Vagina (tissue), 2 donors: ENCODE results near the gene SMAD5. TPM values are rescaled to one million over a fixed set of nuclear protein-coding genes. Genes with fewer than 3 reads are reported as not detected.

ENCODE experiments used
- DNase-seq, 2 donors: peaks; one replicate each; pipeline ENCODE4 v3.0.0-alpha.2; 2017; ENCODE audit errors: extremely low spot score in 2 of 2
- H3K27ac ChIP-seq: fragments of 200-600 bp; sonication (generic); one replicate; pipeline ENCODE4 v1.5.1; 2019
- H3K27me3 ChIP-seq: fragments of 200-600 bp; sonication (generic); one replicate; pipeline ENCODE4 v1.5.1; 2019
- H3K36me3 ChIP-seq, 2 donors: fragments of 200-600 bp; sonication (generic); one replicate each; pipeline ENCODE4 v1.5.1; 2017 to 2019
- H3K4me1 ChIP-seq: fragments of 200-600 bp; sonication (generic); one replicate; pipeline ENCODE4 v1.5.1; 2019
- H3K4me3 ChIP-seq, 2 donors: fragments of 200-600 bp; sonication (generic); 1 replicate in 1 of 2; 2 replicates in 1 of 2; pipeline ENCODE4 v1.5.1; 2016 to 2019
- H3K9me3 ChIP-seq: fragments of 200-600 bp; sonication (generic); one replicate; pipeline ENCODE4 v1.5.1; 2019
- POLR2A ChIP-seq, 2 donors: fragments of 450-650 bp; IDR thresholded peaks; one replicate each; pipeline ENCODE4 v1.6.1; 2017; ENCODE audit warnings: antibody characterized with exemption in 2 of 2, mild to moderate bottlenecking in 2 of 2, moderate library complexity in 2 of 2
- POLR2AphosphoS5 ChIP-seq, 2 donors: sonication (generic); formaldehyde crosslinking; IDR thresholded peaks; one replicate each; pipeline ENCODE4 v1.9.0; 2017; ENCODE audit warnings: antibody characterized with exemption in 2 of 2, mild to moderate bottlenecking in 2 of 2, low read depth in 1 of 2; ENCODE audit not compliant: insufficient read depth in 1 of 2
- intact Hi-C: fragments of 100-400 bp; cut with DNase I; formaldehyde crosslinking; loops from one replicate; pipeline ENCODE4 v1.15.1; 2023
- small RNA-seq: library from RNA; depleted of rRNA; stranded (forward); fragments of <200 nt; gene quantifications from one replicate; pipeline ENCODE3, GENCODE V24; 2016
- total RNA-seq: library from RNA; depleted of rRNA; stranded (reverse); fragments of >200 nt; gene quantifications from one replicate; pipeline ENCODE4 v1.2.3, GENCODE V29; 2016
- TF ChIP-seq, protein P1 (sequence below), 3 experiments: fragments of 450-650 bp in 2 of 3; fragments of 200-600 bp in 1 of 3; sonication (generic) in 1 of 3; IDR thresholded peaks; one replicate each; pipeline ENCODE4 v1.5.1; 2017 to 2019; ENCODE audit warnings: antibody characterized with exemption in 3 of 3, mild to moderate bottlenecking in 2 of 3, moderate library complexity in 2 of 3

Gene SMAD5
- total RNA-seq, 1 donor from 2014 or later, result 40.0 TPM

DNA sequence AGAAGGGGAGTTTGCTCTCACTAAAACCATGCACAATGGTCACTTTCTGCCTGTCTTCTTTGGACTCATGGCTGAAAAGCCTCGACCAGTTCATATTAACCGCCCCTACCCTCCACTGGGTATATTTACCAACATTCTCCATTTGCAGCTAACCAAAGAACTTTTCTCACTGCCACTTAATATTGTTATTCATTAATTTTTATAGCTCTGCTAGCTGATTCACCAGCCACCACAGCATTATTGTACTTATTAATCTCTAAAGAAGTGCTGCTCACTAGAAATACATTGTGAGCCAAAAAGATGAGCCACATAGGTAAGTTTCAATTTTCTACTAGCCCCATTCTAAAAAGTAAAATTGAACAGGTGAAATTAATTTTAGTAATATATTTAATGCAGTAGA is 93.8 kb downstream of the SMAD5 start:
- no peaks in the 10 kb centered on the region for H3K9me3 ChIP-seq
- no peaks in the 10 kb centered on the region for H3K27me3 ChIP-seq
- intact Hi-C loops, result no loop called here
- TF ChIP-seq POLR2AphosphoS5 (IDR thresholded peaks at IDR 0.05; ENCODE audit: insufficient read depth in 1 of 2, low read depth in 1 of 2), result no peak
- TF ChIP-seq, protein P1, sequence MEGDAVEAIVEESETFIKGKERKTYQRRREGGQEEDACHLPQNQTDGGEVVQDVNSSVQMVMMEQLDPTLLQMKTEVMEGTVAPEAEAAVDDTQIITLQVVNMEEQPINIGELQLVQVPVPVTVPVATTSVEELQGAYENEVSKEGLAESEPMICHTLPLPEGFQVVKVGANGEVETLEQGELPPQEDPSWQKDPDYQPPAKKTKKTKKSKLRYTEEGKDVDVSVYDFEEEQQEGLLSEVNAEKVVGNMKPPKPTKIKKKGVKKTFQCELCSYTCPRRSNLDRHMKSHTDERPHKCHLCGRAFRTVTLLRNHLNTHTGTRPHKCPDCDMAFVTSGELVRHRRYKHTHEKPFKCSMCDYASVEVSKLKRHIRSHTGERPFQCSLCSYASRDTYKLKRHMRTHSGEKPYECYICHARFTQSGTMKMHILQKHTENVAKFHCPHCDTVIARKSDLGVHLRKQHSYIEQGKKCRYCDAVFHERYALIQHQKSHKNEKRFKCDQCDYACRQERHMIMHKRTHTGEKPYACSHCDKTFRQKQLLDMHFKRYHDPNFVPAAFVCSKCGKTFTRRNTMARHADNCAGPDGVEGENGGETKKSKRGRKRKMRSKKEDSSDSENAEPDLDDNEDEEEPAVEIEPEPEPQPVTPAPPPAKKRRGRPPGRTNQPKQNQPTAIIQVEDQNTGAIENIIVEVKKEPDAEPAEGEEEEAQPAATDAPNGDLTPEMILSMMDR (IDR thresholded peaks at IDR 0.05), result no peak
- TF ChIP-seq POLR2A (IDR thresholded peaks at IDR 0.05), result no peak
- no peak for DNase-seq
- H3K4me1 ChIP-seq, result no peaks in the 10 kb centered on the region
- no peak overlapping the region for H3K27ac ChIP-seq
- H3K36me3 ChIP-seq, result no peaks in the 10 kb centered on the region
- no peak overlapping the region for H3K4me3 ChIP-seq

GRCh38 chr5:136228136-136228757 is 95.6 kb downstream of the SMAD5 start:
- DNase-seq, result no peak
- intact Hi-C loops, result no loop called here

DNA sequence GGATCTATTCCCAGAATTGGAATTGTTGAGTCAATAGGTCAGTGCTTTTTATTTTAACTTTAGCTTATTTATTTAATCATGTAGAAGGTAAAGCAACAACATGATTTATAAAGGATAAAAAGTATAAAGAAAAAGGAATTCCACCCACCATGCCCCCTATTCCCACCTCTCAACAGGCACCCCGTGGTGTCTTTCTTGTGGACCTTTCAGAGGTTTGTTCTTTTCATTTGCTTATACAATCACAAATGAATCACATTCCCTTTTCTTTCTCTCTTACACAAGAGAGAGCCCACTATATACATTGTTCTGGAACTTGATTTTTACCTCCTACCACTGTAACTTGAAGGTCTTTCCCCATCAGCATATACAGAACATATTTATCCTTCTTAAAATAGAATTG is 97.5 kb downstream of the SMAD5 start:
- Histone ChIP-seq H3K27me3 (no peaks in the 10 kb centered on the region), H3K4me3 (no peak overlapping the region), H3K4me1 (no peaks in the 10 kb centered on the region), H3K27ac (no peak overlapping the region), H3K36me3 (no peaks in the 10 kb centered on the region), H3K9me3 (no peaks in the 10 kb centered on the region)
- no peak for DNase-seq
- no peak for TF ChIP-seq POLR2A (IDR thresholded peaks at IDR 0.05)
- no peak for TF ChIP-seq POLR2AphosphoS5 (IDR thresholded peaks at IDR 0.05; ENCODE audit: insufficient read depth in 1 of 2, low read depth in 1 of 2)
- TF ChIP-seq, protein P1 (IDR thresholded peaks at IDR 0.05), result no peak
- intact Hi-C loops, result no loop called here

More at GRCh38 chr5:136228136-136228757, 95.6 kb downstream of the SMAD5 start:
- Histone ChIP-seq H3K9me3 (no peaks in the 10 kb centered on the region), H3K36me3 (no peaks in the 10 kb centered on the region), H3K4me1 (no peaks in the 10 kb centered on the region), H3K4me3 (no peak overlapping the region), H3K27me3 (no peaks in the 10 kb centered on the region), H3K27ac (no peak overlapping the region)
- TF ChIP-seq POLR2A (IDR thresholded peaks at IDR 0.05) (no peak), POLR2AphosphoS5 (IDR thresholded peaks at IDR 0.05; ENCODE audit: insufficient read depth in 1 of 2, low read depth in 1 of 2) (no peak)
- TF ChIP-seq, protein P1 (IDR thresholded peaks at IDR 0.05), result no peak

DNA sequence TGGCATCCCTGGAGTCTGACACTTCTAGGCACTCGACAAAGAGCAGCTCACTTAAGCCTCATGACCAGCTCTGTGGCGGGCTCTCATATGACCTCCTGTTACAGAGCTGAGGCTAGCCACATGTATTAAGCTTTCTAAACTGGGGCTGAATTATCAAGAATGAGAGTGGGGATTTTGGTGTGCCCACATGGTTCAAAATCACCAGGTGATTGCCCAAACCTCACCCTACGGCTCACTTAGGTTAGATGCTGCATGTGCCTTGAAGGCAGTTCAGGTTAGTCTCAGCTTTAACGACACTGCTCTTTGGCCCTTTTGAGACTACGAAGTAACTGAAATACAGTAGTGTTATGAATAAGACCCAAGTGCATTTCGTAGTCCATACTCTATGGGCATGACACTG is 99.7 kb downstream of the SMAD5 start:
- H3K36me3 ChIP-seq, result no peaks in the 10 kb centered on the region
- H3K4me1 ChIP-seq, result no peaks in the 10 kb centered on the region
- H3K4me3 ChIP-seq, result no peak overlapping the region
- intact Hi-C loops, result no loop called here
- no peak for DNase-seq
- H3K27ac ChIP-seq, result no peak overlapping the region
- TF ChIP-seq POLR2A (IDR thresholded peaks at IDR 0.05) (no peak), POLR2AphosphoS5 (IDR thresholded peaks at IDR 0.05; ENCODE audit: insufficient read depth in 1 of 2, low read depth in 1 of 2) (no peak)
- TF ChIP-seq, protein P1 (IDR thresholded peaks at IDR 0.05), result no peak
- H3K9me3 ChIP-seq, result no peaks in the 10 kb centered on the region
- no peaks in the 10 kb centered on the region for H3K27me3 ChIP-seq

Small RNA genes lying within 50 kb of the gene (small RNA-seq; reads per million reads assigned to genes)
- gene RF02173 (not detected), gene RF02175 (not detected), gene RF02176 (not detected)

Other genes with a start within 250 kb of the SMAD5 start
- gene IL9, start 237.0 kb upstream of the SMAD5 start, total RNA-seq, result not detected
- not detected for gene LECT2, start 177.9 kb upstream of the SMAD5 start, total RNA-seq
- 43.2 TPM for gene TGFBI, start 103.9 kb upstream of the SMAD5 start, total RNA-seq
- gene SMIM32, start 60.3 kb downstream of the SMAD5 start, total RNA-seq, result not detected
- not detected for gene TRPC7, start 232.7 kb downstream of the SMAD5 start, total RNA-seq